ENCODE measurements around the gene PPIA.

Gene PPIA

DNA sequence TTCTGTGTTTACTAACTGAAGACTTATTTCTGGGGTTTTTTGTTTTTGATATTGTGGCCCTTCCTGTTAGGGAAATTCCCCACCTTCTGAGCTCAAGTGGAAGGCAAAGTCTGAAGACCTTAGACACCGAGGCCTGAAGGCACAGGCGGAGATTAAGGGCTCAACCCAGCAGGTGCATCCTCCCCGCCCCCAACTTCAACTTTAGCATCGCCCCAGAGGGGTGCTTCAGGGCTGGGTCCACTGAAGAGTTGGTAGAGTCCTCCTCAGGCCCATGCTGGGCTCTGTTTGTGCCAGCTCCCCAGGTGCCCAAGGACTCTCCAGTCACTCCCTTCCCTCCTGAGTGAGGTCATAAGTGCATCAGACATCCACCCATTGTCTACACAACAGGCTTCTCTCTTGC lies 9.4 kb upstream of the PPIA start:
- no peak for TF ChIP-seq CTCF (IDR thresholded peaks at IDR 0.05)

DNA sequence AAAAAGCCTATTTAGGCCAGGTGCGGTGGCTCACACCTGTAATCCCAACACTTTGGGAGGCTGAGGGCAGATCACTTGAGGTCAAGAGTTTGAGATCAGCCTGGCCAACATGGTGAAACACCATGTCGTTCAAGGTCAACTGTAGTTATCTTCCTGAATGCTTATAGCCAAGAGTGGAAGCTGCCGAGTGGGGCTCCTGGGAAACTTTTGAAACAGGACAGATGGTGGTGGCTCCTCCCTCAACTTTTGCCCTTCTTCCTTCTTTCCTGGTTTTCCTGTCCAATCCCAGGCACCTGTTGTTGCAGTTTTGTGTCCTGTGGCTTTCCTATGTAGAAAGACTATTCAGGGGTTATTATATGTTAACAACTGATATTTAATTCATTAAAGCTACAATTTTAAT lies 8.7 kb upstream of the PPIA start:
- no peak for TF ChIP-seq CTCF (IDR thresholded peaks at IDR 0.05)

DNA sequence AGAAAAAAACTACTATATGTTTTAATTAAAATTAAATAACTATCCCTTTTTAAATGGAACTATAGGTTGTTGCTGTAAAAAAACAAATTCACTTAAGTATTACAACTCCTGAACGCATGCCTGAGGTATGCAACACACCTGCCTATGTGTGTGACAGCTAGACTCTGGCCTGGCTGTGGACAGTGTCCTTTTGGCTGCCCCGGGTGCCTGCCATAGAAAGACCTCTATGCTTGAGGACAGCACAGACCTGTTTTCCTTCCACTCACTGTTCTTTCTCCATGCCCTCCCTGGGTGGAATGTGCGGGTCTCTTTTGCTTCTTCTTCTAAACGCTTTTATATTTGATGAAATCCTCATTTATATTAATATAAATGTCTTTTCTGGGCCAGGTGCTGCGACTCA lies 6.5 kb upstream of the PPIA start:
- no peak for TF ChIP-seq CTCF (IDR thresholded peaks at IDR 0.05)

GRCh38 chr7:44791278-44792219 lies 4.9 kb upstream of the PPIA start:
- TF ChIP-seq CTCF (IDR thresholded peaks at IDR 0.05): no peak

GRCh38 chr7:44793919-44794318 lies 2.6 kb upstream of the PPIA start:
- no peak for TF ChIP-seq CTCF (IDR thresholded peaks at IDR 0.05)

DNA sequence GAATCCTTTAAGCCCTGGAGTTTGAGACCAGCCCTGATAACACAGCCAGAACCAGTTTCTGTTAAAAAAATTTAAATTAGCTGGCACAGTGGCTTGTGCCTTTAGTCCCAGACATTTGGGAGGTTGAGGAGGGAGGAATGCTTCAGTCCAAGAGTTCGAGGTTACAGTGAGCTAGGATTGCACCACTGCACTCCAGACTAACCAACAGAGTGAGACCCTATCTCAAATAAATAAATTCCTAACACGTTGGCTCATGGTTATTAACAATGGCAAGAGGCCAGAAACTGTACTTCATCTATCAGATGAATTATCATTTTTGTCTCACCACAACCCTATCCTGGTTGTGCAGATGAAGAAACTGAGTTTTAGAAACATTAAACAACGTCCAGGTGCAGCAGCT lies 2.1 kb upstream of the PPIA start:
- TF ChIP-seq CTCF (IDR thresholded peaks at IDR 0.05): no peak

GRCh38 chr7:44796034-44796503 lies 412 bp upstream of the PPIA start:
- TF ChIP-seq CTCF (IDR thresholded peaks at IDR 0.05): no peak

All from LNCAP (cell line).